Breast epithelium (tissue), 3 donors: ENCODE measurements around the gene ANKRD31.

Experiments
- POLR2A ChIP-seq: fragments of 450-650 bp; IDR thresholded peaks from one replicate; pipeline ENCODE4 v1.6.1; 2016; ENCODE audit warnings: antibody characterized with exemption, mild to moderate bottlenecking, moderate library complexity
- TF ChIP-seq, protein P1 (sequence below), 3 donors: fragments of 450-650 bp; IDR thresholded peaks; one replicate each; pipeline ENCODE4 v1.5.1; 2016 to 2017; ENCODE audit warnings: antibody characterized with exemption in 3 of 3, mild to moderate bottlenecking in 3 of 3, moderate library complexity in 3 of 3

DNA sequence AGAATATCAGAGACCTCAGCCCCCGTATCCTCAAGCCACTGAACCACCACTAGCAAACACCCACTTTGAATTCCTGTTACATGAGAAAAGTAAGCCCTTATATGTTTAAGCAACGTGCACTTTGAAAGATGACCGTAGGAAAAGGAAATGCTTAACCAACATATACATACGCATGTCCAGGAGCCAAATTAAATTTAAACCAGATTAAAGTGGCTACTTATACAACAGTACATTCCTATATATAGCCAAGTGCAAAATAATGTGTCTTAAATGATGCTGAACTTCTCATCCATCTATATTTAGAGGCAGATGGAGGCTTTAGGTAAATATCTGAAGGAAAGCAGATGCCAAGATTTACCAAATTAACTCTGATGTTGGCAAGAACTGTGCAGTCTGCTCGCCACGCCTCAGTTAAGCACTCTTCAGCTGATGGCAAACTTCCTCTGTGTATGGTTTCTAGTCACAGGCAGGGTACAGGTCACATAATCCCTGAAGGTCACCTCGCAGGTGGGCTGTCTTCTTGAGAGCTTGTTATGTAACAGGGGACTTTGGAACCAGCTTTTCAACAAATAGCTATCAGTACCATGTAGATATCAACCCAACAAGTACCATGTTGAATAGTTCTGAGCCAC lies 192.9 kb downstream of the ANKRD31 start:
- TF ChIP-seq, protein P1, sequence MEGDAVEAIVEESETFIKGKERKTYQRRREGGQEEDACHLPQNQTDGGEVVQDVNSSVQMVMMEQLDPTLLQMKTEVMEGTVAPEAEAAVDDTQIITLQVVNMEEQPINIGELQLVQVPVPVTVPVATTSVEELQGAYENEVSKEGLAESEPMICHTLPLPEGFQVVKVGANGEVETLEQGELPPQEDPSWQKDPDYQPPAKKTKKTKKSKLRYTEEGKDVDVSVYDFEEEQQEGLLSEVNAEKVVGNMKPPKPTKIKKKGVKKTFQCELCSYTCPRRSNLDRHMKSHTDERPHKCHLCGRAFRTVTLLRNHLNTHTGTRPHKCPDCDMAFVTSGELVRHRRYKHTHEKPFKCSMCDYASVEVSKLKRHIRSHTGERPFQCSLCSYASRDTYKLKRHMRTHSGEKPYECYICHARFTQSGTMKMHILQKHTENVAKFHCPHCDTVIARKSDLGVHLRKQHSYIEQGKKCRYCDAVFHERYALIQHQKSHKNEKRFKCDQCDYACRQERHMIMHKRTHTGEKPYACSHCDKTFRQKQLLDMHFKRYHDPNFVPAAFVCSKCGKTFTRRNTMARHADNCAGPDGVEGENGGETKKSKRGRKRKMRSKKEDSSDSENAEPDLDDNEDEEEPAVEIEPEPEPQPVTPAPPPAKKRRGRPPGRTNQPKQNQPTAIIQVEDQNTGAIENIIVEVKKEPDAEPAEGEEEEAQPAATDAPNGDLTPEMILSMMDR (IDR thresholded peaks at IDR 0.05), result no peak
- no peak for TF ChIP-seq POLR2A
